Kidney capillary endothelial cell (primary cell): ENCODE results near the gene RNASEH1.
A peak's percentile ranks its signal among the peaks of the same experiment; 100 is the strongest.

Source experiments
- DNase-seq: peaks from one replicate; pipeline ENCODE4 v3.0.0-alpha.2; 2018; ENCODE audit warnings: low spot score

RNASEH1 gene

GRCh38 chr2:3558205-3559014 is at the start of gene RNASEH1:
Gene RNASEH1, minus strand, starts transcription at chr2:3558333. Its CDS starts 73 bp downstream, at chr2:3558260.
- peak; percentile 96 for DNase-seq

GRCh38 chr2:3606370-3607201 is 48.5 kb upstream of the RNASEH1 start:
- DNase-seq, result no peak

- no peak for DNase-seq
Measured at GRCh38 chr2:3606028-3606369, 47.9 kb upstream of the RNASEH1 start.

GRCh38 chr2:3604991-3605961 is 47.1 kb upstream of the RNASEH1 start:
- no peak for DNase-seq

GRCh38 chr2:3604207-3604877 is 46.2 kb upstream of the RNASEH1 start:
- DNase-seq, result no peak

- DNase-seq, result no peak
Measured at GRCh38 chr2:3603536-3604206, 45.5 kb upstream of the RNASEH1 start.

- DNase-seq, result no peak
Measured at GRCh38 chr2:3602553-3603339, 44.6 kb upstream of the RNASEH1 start.

- DNase-seq, result no peak
Measured at GRCh38 chr2:3601561-3602271, 43.6 kb upstream of the RNASEH1 start.

GRCh38 chr2:3600256-3600855 is 42.2 kb upstream of the RNASEH1 start:
- no peak for DNase-seq

- no peak for DNase-seq
Measured at GRCh38 chr2:3598912-3599854, 41.0 kb upstream of the RNASEH1 start.

GRCh38 chr2:3598197-3598910 is 40.2 kb upstream of the RNASEH1 start:
- DNase-seq, result no peak

- DNase-seq, result no peak
Measured at GRCh38 chr2:3597567-3597966, 39.4 kb upstream of the RNASEH1 start.

- no peak for DNase-seq
Measured at GRCh38 chr2:3596901-3597417, 38.8 kb upstream of the RNASEH1 start.

- no peak for DNase-seq
Measured at GRCh38 chr2:3595985-3596384, 37.9 kb upstream of the RNASEH1 start.

GRCh38 chr2:3595404-3595803 is 37.3 kb upstream of the RNASEH1 start:
- no peak for DNase-seq

- no peak for DNase-seq
Measured at GRCh38 chr2:3594493-3595281, 36.6 kb upstream of the RNASEH1 start, which contains the start of gene COLEC11. Gene COLEC11, plus strand, starts transcription at chr2:3595112. Its CDS starts 9,229 bp downstream, at chr2:3604341.
